Stimulated activated CD4-positive, alpha-beta T cell treated with anti-CD3 and anti-CD28 coated beads, Interleukin-1b, Interleukin-23, amount 100 ng/mL, for 48 hours (primary cell): ENCODE results near the gene RUNX2.

ENCODE experiments used
- DNase-seq: peaks from one replicate; pipeline ENCODE4 v3.0.0-alpha.2; 2020

The RUNX2 gene

GRCh38 chr6:45351667-45352066 is 23.5 kb downstream of the RUNX2 start:
- no peak for DNase-seq

GRCh38 chr6:45353654-45354053 is 25.5 kb downstream of the RUNX2 start:
- no peak for DNase-seq

- no peak for DNase-seq
Observed at GRCh38 chr6:45364466-45364865, 36.3 kb downstream of the RUNX2 start.

- DNase-seq, result no peak
Observed at GRCh38 chr6:45365036-45365435, 36.9 kb downstream of the RUNX2 start.

GRCh38 chr6:45366534-45366933 is 38.4 kb downstream of the RUNX2 start:
- DNase-seq, result no peak

- no peak for DNase-seq
Observed at GRCh38 chr6:45367999-45368398, 39.9 kb downstream of the RUNX2 start.

GRCh38 chr6:45369870-45370269 is 41.7 kb downstream of the RUNX2 start:
- no peak for DNase-seq

- DNase-seq, result no peak
Observed at GRCh38 chr6:45371924-45372573, 43.9 kb downstream of the RUNX2 start.

GRCh38 chr6:45375449-45375848 is 47.3 kb downstream of the RUNX2 start:
- no peak for DNase-seq

- DNase-seq, result no peak
Observed at GRCh38 chr6:45376310-45377042, 48.3 kb downstream of the RUNX2 start.

GRCh38 chr6:45377043-45377553 is 49.0 kb downstream of the RUNX2 start:
- DNase-seq, result no peak

GRCh38 chr6:45377554-45378333 is 49.6 kb downstream of the RUNX2 start, which contains the start of gene SUPT3H:
SUPT3H (minus strand) TSS chr6:45377934.
- DNase-seq, result peak; percentile 95

- no peak for DNase-seq
Observed at GRCh38 chr6:45378334-45378926, 50.3 kb downstream of the RUNX2 start.

GRCh38 chr6:45382391-45382790 is 54.3 kb downstream of the RUNX2 start:
- DNase-seq, result no peak

- no peak for DNase-seq
Observed at GRCh38 chr6:45386501-45386900, 58.4 kb downstream of the RUNX2 start.

- no peak for DNase-seq
Observed at GRCh38 chr6:45387236-45387635, 59.1 kb downstream of the RUNX2 start.

- DNase-seq, result no peak
Observed at GRCh38 chr6:45388328-45388727, 60.2 kb downstream of the RUNX2 start.

- DNase-seq, result no peak
Observed at GRCh38 chr6:45394586-45395095, 66.5 kb downstream of the RUNX2 start.

GRCh38 chr6:45398075-45398813 is 70.1 kb downstream of the RUNX2 start:
- no peak for DNase-seq

- DNase-seq, result no peak
Observed at GRCh38 chr6:45400021-45400420, 71.9 kb downstream of the RUNX2 start.

GRCh38 chr6:45411959-45412358 is 83.8 kb downstream of the RUNX2 start:
- DNase-seq, result no peak

GRCh38 chr6:45415315-45415714 is 87.2 kb downstream of the RUNX2 start:
- no peak for DNase-seq
